DND-41 (cell line): ENCODE data around the gene PSMG4.

ENCODE experiments used
- ATAC-seq: fragments of 200-7000 bp; cut with Tn5 transposase; 3 replicates; pipeline ENCODE4 v1.9.1; 2021; ENCODE audit warnings: low read depth; ENCODE audit not compliant: insufficient read depth
- DNase-seq: peaks from one replicate; pipeline ENCODE4 v3.0.0-alpha.2; 2020
- H2AFZ ChIP-seq: 2 replicates; pipeline ENCODE4 v1.6.0; 2012; ENCODE audit warnings: low read depth, low read length
- H3K27ac ChIP-seq: 2 replicates; pipeline ENCODE4 v1.5.1; 2012; ENCODE audit warnings: low read length, inconsistent platforms
- H3K27me3 ChIP-seq: fragments of 200-600 bp; sonication (generic); 2 replicates; pipeline ENCODE4 v1.6.0; 2012; ENCODE audit warnings: low read length, mild to moderate bottlenecking, inconsistent platforms; ENCODE audit not compliant: insufficient read depth, poor library complexity
- H3K36me3 ChIP-seq: 2 replicates; pipeline ENCODE4 v1.5.1; 2012; ENCODE audit warnings: low read length, inconsistent platforms; ENCODE audit not compliant: insufficient read depth
- H3K4me1 ChIP-seq: 2 replicates; pipeline ENCODE4 v1.5.1; 2012; ENCODE audit warnings: mild to moderate bottlenecking, low read length; ENCODE audit not compliant: insufficient read depth
- H3K4me2 ChIP-seq: 2 replicates; pipeline ENCODE4 v1.6.0; 2012; ENCODE audit warnings: mild to moderate bottlenecking, moderate library complexity, low read length, inconsistent platforms; ENCODE audit not compliant: insufficient read depth
- H3K4me3 ChIP-seq, 2 experiments: fragments of 200-600 bp in 1 of 2; shearing (Covaris generic) in 1 of 2; 2 replicates each; pipeline ENCODE4 v1.5.1; 2012 to 2016; ENCODE audit warnings: inconsistent platforms in 2 of 2, low read length in 2 of 2, mild to moderate bottlenecking in 2 of 2, low read depth in 1 of 2, moderate library complexity in 1 of 2
- H3K79me2 ChIP-seq: 2 replicates; pipeline ENCODE4 v1.6.0; 2012; ENCODE audit warnings: low read length, inconsistent platforms; ENCODE audit not compliant: insufficient read depth
- H3K9ac ChIP-seq: 2 replicates; pipeline ENCODE4 v1.6.0; 2012; ENCODE audit warnings: low read depth, mild to moderate bottlenecking, inconsistent platforms, low read length, moderate library complexity
- H3K9me3 ChIP-seq: 2 replicates; pipeline ENCODE4 v1.5.1; 2012; ENCODE audit warnings: low read length, moderate library complexity, mild to moderate bottlenecking, inconsistent platforms; ENCODE audit not compliant: insufficient read depth, severe bottlenecking
- H4K20me1 ChIP-seq: 2 replicates; pipeline ENCODE4 v1.6.0; 2012; ENCODE audit warnings: low read length; ENCODE audit not compliant: insufficient read depth
- CTCF ChIP-seq: IDR thresholded peaks from 2 replicates; pipeline ENCODE4 v1.5.1; 2012; ENCODE audit warnings: borderline replicate concordance, low read length, moderate library complexity, mild to moderate bottlenecking; ENCODE audit not compliant: poor library complexity, severe bottlenecking; ENCODE audit errors: extremely low read depth
- EZH2 ChIP-seq: IDR thresholded peaks from 3 replicates; pipeline ENCODE4 v1.6.1; 2012; ENCODE audit warnings: borderline replicate concordance, low read depth, mild to moderate bottlenecking, moderate library complexity, low read length, inconsistent platforms; ENCODE audit not compliant: severe bottlenecking

Gene PSMG4

GRCh38 chr6:3309391-3310050, 50.8 kb downstream of the PSMG4 start:
- Histone ChIP-seq H3K9ac (no peak overlapping the region), H2AFZ (no peak overlapping the region), H3K4me1 (no peaks in the 10 kb centered on the region), H3K4me2 (no peak overlapping the region), H3K79me2 (no peaks in the 10 kb centered on the region), H3K27me3 (peaks cover 11% of the 10 kb centered on the region), H4K20me1 (0 out of 2 replicates have a peak, but pooled peaks cover 4% of the 10 kb centered on the region), H3K27ac (no peak overlapping the region), H3K4me3 (no peak overlapping the region), H3K36me3 (no peaks in the 10 kb centered on the region), H3K9me3 (peaks cover 6% of the 10 kb centered on the region)
- ATAC-seq: no peak
- DNase-seq: no peak
- TF ChIP-seq EZH2 (no peak), CTCF (no peak)

GRCh38 chr6:3310051-3310448, 51.3 kb downstream of the PSMG4 start:
- no peak for DNase-seq
- Histone ChIP-seq H3K9me3 (peaks cover 6% of the 10 kb centered on the region), H3K4me2 (no peak overlapping the region), H3K4me1 (no peaks in the 10 kb centered on the region), H4K20me1 (0 out of 2 replicates have a peak, but pooled peaks cover 4% of the 10 kb centered on the region), H3K79me2 (no peaks in the 10 kb centered on the region), H3K27me3 (peaks cover 14% of the 10 kb centered on the region), H3K4me3 (no peak overlapping the region), H3K9ac (no peak overlapping the region), H3K36me3 (no peaks in the 10 kb centered on the region), H3K27ac (no peak overlapping the region), H2AFZ (no peak overlapping the region)
- ATAC-seq: no peak
- TF ChIP-seq EZH2 (no peak), CTCF (no peak)

- H3K9me3 ChIP-seq: peaks cover 3% of the 10 kb centered on the region
- H3K27ac ChIP-seq: no peak overlapping the region
- 0 out of 2 replicates have a peak, but pooled peaks cover 4% of the 10 kb centered on the region for H4K20me1 ChIP-seq
- ATAC-seq (no peak), DNase-seq (no peak)
- H3K9ac ChIP-seq: no peak overlapping the region
- no peak for TF ChIP-seq EZH2
- no peak for TF ChIP-seq CTCF
- H3K4me1 ChIP-seq: no peaks in the 10 kb centered on the region
- no peaks in the 10 kb centered on the region for H3K36me3 ChIP-seq
- no peak overlapping the region for H3K4me3 ChIP-seq
- peaks cover 14% of the 10 kb centered on the region for H3K27me3 ChIP-seq
- H2AFZ ChIP-seq: no peak overlapping the region
- no peak overlapping the region for H3K4me2 ChIP-seq
- no peaks in the 10 kb centered on the region for H3K79me2 ChIP-seq
Observed at GRCh38 chr6:3310703-3311102, 52.0 kb downstream of the PSMG4 start.
